OCI-LY7 (cell line): ENCODE results near the gene ASIC3.

ENCODE experiments used
- EZH2phosphoT487 ChIP-seq: fragments of 200-600 bp; sonication (generic); IDR thresholded peaks from 2 replicates; pipeline ENCODE4 v1.6.1; 2018; ENCODE audit warnings: low read depth, borderline replicate concordance, mild to moderate bottlenecking, mixed run types, antibody characterized with exemption, low read length, moderate library complexity, mixed read lengths
- TF ChIP-seq, protein P1 (sequence below): fragments of 200-600 bp; sonication (generic); conservative IDR thresholded peaks from 2 replicates; pipeline ENCODE4 v1.5.1; 2014; ENCODE audit warnings: mild to moderate bottlenecking, antibody characterized with exemption, low read length, moderate library complexity, mixed read lengths

GRCh38 chr7:151091003-151091402 is 42.7 kb downstream of the ASIC3 start:
- TF ChIP-seq, protein P1, sequence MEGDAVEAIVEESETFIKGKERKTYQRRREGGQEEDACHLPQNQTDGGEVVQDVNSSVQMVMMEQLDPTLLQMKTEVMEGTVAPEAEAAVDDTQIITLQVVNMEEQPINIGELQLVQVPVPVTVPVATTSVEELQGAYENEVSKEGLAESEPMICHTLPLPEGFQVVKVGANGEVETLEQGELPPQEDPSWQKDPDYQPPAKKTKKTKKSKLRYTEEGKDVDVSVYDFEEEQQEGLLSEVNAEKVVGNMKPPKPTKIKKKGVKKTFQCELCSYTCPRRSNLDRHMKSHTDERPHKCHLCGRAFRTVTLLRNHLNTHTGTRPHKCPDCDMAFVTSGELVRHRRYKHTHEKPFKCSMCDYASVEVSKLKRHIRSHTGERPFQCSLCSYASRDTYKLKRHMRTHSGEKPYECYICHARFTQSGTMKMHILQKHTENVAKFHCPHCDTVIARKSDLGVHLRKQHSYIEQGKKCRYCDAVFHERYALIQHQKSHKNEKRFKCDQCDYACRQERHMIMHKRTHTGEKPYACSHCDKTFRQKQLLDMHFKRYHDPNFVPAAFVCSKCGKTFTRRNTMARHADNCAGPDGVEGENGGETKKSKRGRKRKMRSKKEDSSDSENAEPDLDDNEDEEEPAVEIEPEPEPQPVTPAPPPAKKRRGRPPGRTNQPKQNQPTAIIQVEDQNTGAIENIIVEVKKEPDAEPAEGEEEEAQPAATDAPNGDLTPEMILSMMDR = no peak
- no peak for TF ChIP-seq EZH2phosphoT487
